HUES48 (cell line): ENCODE measurements around the gene BCL3.
A peak's percentile ranks its signal among the peaks of the same experiment; 100 is the strongest.

ENCODE experiments used
- H3K27ac ChIP-seq: one replicate; pipeline ENCODE4 v1.7.0; 2013; ENCODE audit warnings: low read depth, low read length, inconsistent platforms
- H3K27me3 ChIP-seq: 2 replicates; pipeline ENCODE4 v1.6.1; 2013; ENCODE audit warnings: mild to moderate bottlenecking, low read length; ENCODE audit not compliant: control insufficient read depth, insufficient read depth
- H3K36me3 ChIP-seq: 2 replicates; pipeline ENCODE4 v1.6.1; 2013; ENCODE audit warnings: low read length; ENCODE audit not compliant: control insufficient read depth, insufficient read depth
- H3K4me1 ChIP-seq: 2 replicates; pipeline ENCODE4 v1.6.1; 2013; ENCODE audit warnings: mild to moderate bottlenecking, low read length; ENCODE audit not compliant: control insufficient read depth, insufficient read depth
- H3K4me3 ChIP-seq: 2 replicates; pipeline ENCODE4 v1.5.1; 2013; ENCODE audit warnings: mild to moderate bottlenecking, low read depth, low read length
- H3K9ac ChIP-seq: 2 replicates; pipeline ENCODE4 v1.6.1; 2013; ENCODE audit warnings: mild to moderate bottlenecking, low read depth, low read length, moderate library complexity
- H3K9me3 ChIP-seq: 2 replicates; pipeline ENCODE4 v1.6.1; 2013; ENCODE audit warnings: low read length; ENCODE audit not compliant: control insufficient read depth, insufficient read depth

BCL3 gene

GRCh38 chr19:44796701-44797115 lies 48.2 kb downstream of the BCL3 start:
- H3K36me3 ChIP-seq: peaks cover 48% of the 10 kb centered on the region
- H3K4me3 ChIP-seq: no peak overlapping the region
- peak overlapping the region; percentile 80 for H3K27ac ChIP-seq
- no peak overlapping the region for H3K9ac ChIP-seq
- H3K4me1 ChIP-seq: peaks cover 10% of the 10 kb centered on the region; the same call in 1 of the 2 replicates
- no peaks in the 10 kb centered on the region for H3K9me3 ChIP-seq
- H3K27me3 ChIP-seq: no peaks in the 10 kb centered on the region

DNA sequence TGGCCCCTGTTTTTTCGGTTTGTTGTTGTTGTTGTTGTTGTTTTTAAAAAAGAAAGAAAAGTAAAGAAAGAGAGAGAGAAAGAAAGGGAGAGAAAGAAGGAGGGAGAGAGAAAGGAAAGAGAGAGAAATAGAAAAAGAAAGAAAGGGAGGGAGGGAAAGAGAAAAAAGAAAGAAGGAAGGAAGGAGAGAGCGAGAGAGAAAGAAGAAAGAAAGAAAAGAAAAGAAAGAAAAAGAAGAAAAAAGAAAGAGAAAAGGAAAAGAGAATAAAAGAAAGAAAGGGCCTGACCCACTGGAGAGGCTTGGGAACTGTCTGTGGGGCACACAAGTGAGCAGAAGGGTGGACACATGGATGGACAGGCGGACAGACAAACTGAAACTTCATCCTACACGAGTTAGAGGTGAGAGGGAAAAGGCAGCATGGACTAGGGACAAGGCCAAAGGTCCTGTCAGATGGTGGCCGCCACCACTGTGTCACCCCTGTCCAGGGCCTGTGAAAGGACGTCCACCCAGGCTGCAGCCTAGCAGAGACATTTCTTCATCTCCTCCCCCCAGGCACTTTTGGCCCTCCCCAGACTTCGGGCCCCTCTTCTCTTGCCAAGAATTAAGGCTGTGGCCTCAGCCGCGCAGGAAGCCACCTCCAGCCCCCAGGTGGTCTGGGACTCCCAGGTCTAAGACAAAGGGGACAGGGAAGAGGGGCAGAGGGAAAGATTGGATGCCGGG lies 51.3 kb downstream of the BCL3 start:
- H3K27me3 ChIP-seq: peaks cover 28% of the 10 kb centered on the region
- peak overlapping the region; percentile 71 for H3K27ac ChIP-seq
- H3K9me3 ChIP-seq: no peaks in the 10 kb centered on the region
- H3K4me3 ChIP-seq: no peak overlapping the region
- H3K36me3 ChIP-seq: peaks cover 25% of the 10 kb centered on the region
- peaks cover 10% of the 10 kb centered on the region; the same call in 1 of the 2 replicates for H3K4me1 ChIP-seq
- no peak overlapping the region for H3K9ac ChIP-seq

DNA sequence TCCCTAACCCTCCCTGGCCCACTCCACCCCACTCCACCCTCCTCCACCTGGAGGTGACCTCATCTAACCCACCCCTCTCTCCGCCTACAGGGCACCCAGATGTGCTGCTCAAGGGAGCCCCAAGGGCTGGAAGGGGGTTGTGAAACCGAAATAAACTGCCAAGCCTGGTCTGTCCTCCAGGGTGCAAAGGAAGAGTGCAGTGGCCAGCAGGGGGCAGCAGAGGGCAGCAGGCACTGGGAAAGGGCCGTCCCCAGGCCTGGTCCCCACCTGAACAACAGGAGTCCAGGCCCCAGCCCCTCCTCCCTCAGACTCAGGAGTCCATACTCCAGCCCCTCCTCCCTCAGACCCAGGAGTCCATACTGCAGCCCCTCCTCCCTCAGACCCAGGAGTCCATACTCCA lies 52.0 kb downstream of the BCL3 start:
- Histone ChIP-seq H3K27me3 (peaks cover 34% of the 10 kb centered on the region), H3K9ac (no peak overlapping the region), H3K4me3 (no peak overlapping the region), H3K9me3 (no peaks in the 10 kb centered on the region), H3K36me3 (peaks cover 20% of the 10 kb centered on the region), H3K27ac (peak overlapping the region; percentile 71), H3K4me1 (peaks cover 10% of the 10 kb centered on the region; the same call in 1 of the 2 replicates)

- H3K36me3 ChIP-seq: peaks cover 3% of the 10 kb centered on the region; the same call in 1 of the 2 replicates
- peaks cover 17% of the 10 kb centered on the region; the same call in 1 of the 2 replicates for H3K4me1 ChIP-seq
- no peak overlapping the region for H3K27ac ChIP-seq
- peaks cover 41% of the 10 kb centered on the region for H3K27me3 ChIP-seq
- H3K9ac ChIP-seq: no peak overlapping the region
- no peak overlapping the region for H3K4me3 ChIP-seq
- H3K9me3 ChIP-seq: no peaks in the 10 kb centered on the region
These were observed 55.2 kb downstream of the BCL3 start for GRCh38 chr19:44803442-44804428.

- Histone ChIP-seq H3K27me3 (peaks cover 49% of the 10 kb centered on the region), H3K9ac (no peak overlapping the region), H3K36me3 (peaks cover 3% of the 10 kb centered on the region), H3K4me3 (no peak overlapping the region), H3K4me1 (peaks cover 22% of the 10 kb centered on the region), H3K9me3 (no peaks in the 10 kb centered on the region), H3K27ac (no peak overlapping the region)
These were observed 57.8 kb downstream of the BCL3 start for GRCh38 chr19:44806291-44806690.

GRCh38 chr19:44807162-44807561 lies 58.7 kb downstream of the BCL3 start:
- H3K4me3 ChIP-seq: no peak overlapping the region
- H3K4me1 ChIP-seq: peaks cover 22% of the 10 kb centered on the region
- peaks cover 48% of the 10 kb centered on the region for H3K27me3 ChIP-seq
- H3K36me3 ChIP-seq: peaks cover 4% of the 10 kb centered on the region
- H3K9ac ChIP-seq: no peak overlapping the region
- no peaks in the 10 kb centered on the region for H3K9me3 ChIP-seq
- H3K27ac ChIP-seq: no peak overlapping the region

DNA sequence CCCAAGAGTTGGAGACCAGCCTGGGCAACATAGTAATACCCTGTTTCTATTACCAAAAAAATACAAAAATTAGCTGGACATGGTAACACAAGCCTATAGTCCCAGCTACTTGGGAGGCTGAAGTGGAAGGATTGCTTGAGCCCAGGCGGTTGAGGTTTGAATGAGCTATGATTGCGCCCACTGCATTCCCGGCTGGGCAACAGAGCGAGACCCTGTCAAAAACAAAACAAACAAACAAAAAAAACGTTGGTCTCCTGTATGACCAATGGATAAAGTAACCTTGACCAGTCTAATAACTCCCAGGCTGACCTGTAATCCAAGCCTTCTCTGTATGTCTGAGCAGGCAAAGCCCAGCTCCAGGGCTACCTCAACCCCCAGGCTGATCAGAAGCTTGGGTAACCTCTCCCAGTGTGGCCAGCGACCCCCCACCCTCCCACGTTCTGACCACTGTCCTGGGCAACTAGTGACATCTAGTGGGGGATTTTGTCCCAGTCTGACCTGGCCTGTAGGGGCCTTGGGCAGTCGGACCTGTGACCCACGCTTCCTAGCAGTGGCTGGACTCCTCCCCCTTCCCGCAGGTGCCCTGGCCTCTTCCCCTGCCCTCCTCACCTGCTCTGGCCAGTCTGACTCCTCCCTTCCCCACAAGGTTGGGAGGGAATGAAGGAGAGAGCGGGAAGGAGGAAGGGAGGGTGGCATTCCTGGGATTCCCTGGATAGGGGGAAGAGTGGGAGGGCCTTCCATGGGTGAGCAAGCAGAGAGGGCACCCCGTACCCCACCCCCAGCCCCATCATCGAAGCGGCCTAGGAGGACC lies 59.3 kb downstream of the BCL3 start:
- H3K27ac ChIP-seq: peak overlapping the region; percentile 78
- H3K9me3 ChIP-seq: no peaks in the 10 kb centered on the region
- peaks cover 22% of the 10 kb centered on the region for H3K4me1 ChIP-seq
- peaks cover 41% of the 10 kb centered on the region for H3K27me3 ChIP-seq
- H3K36me3 ChIP-seq: peaks cover 4% of the 10 kb centered on the region
- peak overlapping the region; percentile 66 for H3K4me3 ChIP-seq
- H3K9ac ChIP-seq: no peak overlapping the region

GRCh38 chr19:44808463-44809371 lies 60.2 kb downstream of the BCL3 start, which contains the start of gene BCAM:
Gene BCAM (plus strand): TSS chr19:44809103. CDS start chr19:44809125, 22 bp downstream.
- H3K36me3 ChIP-seq: peaks cover 12% of the 10 kb centered on the region
- peak within 1 kb of the TSS; percentile 84 for H3K4me3 ChIP-seq
- peak within 1 kb of the TSS; percentile 78 for H3K27ac ChIP-seq
- H3K9ac ChIP-seq: peak within 1 kb of the TSS; percentile 61
- peaks cover 22% of the 10 kb centered on the region for H3K4me1 ChIP-seq
- no peaks in the 10 kb centered on the region for H3K9me3 ChIP-seq
- H3K27me3 ChIP-seq: peaks cover 32% of the 10 kb centered on the region
